HFFc6 (cell line): ENCODE data around the gene FSIP1. TPM values are rescaled to one million over a fixed set of nuclear protein-coding genes. Genes with fewer than 3 reads are reported as not detected.

Source experiments
- DNase-seq: peaks from one replicate; pipeline ENCODE4 v3.0.0-alpha.2; 2018
- H3K27ac Mint-ChIP-seq: 2 replicates; pipeline ENCODE4 v1.8.0; 2020; ENCODE audit warnings: mild to moderate bottlenecking, mixed read lengths
- H3K27me3 Mint-ChIP-seq: 2 replicates; pipeline ENCODE4 v1.8.0; 2021; ENCODE audit warnings: mild to moderate bottlenecking, moderate library complexity, mixed read lengths; ENCODE audit not compliant: insufficient read depth
- H3K36me3 Mint-ChIP-seq: 2 replicates; pipeline ENCODE4 v1.8.0; 2021; ENCODE audit warnings: low read depth, mixed read lengths
- H3K4me1 Mint-ChIP-seq: 2 replicates; pipeline ENCODE4 v1.8.0; 2020; ENCODE audit warnings: low read depth, mixed read lengths
- H3K4me3 Mint-ChIP-seq: 2 replicates; pipeline ENCODE4 v1.8.0; 2020; ENCODE audit warnings: mild to moderate bottlenecking, moderate library complexity, mixed read lengths
- H3K9me3 Mint-ChIP-seq: 2 replicates; pipeline ENCODE4 v1.8.0; 2020; ENCODE audit warnings: mild to moderate bottlenecking, mixed read lengths
- total RNA-seq, 6 experiments: library from RNA; stranded (reverse); fragmentation: NEBNext Ultra II Directional; extraction: Animal tissue kit (Norgen Biotek cat#: 25700); gene quantifications; 2 replicates in 1 of 6; 3 replicates in 5 of 6; pipeline ENCODE4 v1.2.3, GENCODE V29; 2021
- TF ChIP-seq, protein P1 (sequence below): fragments of 200-600 bp; sonication (generic); IDR thresholded peaks from 2 replicates; pipeline ENCODE4 v1.5.0; 2021; ENCODE audit warnings: antibody characterized with exemption, mild to moderate bottlenecking

The FSIP1 gene
- total RNA-seq, 6 experiments from 2014 or later = 1.2 to 2.0 (median 1.3) TPM

DNA sequence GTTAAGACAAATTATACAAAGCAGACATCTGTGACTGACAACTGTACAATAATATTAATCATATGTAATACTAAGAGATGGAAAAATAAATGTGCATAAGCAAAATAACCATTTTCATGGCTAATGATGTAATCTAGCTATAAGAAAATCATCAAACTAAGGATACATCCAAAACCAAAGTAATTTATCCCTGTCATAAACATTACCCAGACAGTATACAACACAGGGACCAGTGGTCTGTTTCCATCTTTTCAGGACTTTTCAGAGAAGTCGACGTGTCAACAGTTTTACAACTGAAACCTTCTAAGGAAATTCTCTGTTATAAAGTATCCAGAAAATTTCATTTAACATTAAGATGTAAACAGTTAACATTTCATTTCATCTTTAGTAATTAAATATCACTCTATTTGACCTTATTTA is 190.7 kb downstream of the FSIP1 start:
- Mint-ChIP-seq H3K9me3 (peaks cover 89% of the 10 kb centered on the region), H3K27ac (peak overlapping the region; percentile 86), H3K4me3 (peak overlapping the region; percentile 90), H3K27me3 (peaks cover 94% of the 10 kb centered on the region), H3K4me1 (peaks cover 88% of the 10 kb centered on the region), H3K36me3 (peaks cover 90% of the 10 kb centered on the region)
- DNase-seq = peak; percentile 50
- TF ChIP-seq, protein P1, sequence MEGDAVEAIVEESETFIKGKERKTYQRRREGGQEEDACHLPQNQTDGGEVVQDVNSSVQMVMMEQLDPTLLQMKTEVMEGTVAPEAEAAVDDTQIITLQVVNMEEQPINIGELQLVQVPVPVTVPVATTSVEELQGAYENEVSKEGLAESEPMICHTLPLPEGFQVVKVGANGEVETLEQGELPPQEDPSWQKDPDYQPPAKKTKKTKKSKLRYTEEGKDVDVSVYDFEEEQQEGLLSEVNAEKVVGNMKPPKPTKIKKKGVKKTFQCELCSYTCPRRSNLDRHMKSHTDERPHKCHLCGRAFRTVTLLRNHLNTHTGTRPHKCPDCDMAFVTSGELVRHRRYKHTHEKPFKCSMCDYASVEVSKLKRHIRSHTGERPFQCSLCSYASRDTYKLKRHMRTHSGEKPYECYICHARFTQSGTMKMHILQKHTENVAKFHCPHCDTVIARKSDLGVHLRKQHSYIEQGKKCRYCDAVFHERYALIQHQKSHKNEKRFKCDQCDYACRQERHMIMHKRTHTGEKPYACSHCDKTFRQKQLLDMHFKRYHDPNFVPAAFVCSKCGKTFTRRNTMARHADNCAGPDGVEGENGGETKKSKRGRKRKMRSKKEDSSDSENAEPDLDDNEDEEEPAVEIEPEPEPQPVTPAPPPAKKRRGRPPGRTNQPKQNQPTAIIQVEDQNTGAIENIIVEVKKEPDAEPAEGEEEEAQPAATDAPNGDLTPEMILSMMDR = no peak

DNA sequence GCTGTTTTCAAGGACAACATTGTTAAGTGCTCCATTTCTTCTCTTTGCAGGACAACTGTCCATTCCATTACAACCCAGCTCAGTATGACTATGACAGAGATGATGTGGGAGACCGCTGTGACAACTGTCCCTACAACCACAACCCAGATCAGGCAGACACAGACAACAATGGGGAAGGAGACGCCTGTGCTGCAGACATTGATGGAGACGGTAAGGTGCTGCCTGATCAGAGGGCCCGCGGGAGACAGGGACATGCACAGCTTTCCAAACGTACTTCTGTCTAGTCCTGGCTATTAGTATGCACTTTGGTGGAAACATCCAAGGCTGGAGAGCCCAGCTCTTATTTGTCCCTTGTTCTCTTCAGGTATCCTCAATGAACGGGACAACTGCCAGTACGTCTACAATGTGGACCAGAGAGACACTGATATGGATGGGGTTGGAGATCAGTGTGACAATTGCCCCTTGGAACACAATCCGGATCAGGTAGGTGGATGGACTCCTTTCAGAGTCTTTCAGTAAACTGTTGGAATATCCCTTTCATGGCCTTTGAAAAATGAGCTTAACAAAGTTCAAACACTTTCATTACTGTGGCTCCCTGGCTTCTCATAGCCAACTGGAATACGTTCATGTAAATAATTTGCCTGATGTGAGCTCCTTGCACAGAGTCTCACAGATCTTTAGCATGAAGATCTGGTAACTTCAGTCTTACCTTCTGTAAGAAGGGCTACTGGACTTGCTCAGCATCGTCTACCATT is 191.3 kb downstream of the FSIP1 start:
- peak; percentile 64 for DNase-seq
- H3K27me3 Mint-ChIP-seq = peaks cover 95% of the 10 kb centered on the region
- H3K9me3 Mint-ChIP-seq = peaks cover 91% of the 10 kb centered on the region
- H3K36me3 Mint-ChIP-seq = peaks cover 91% of the 10 kb centered on the region
- H3K4me1 Mint-ChIP-seq = peaks cover 90% of the 10 kb centered on the region
- TF ChIP-seq, protein P1 = no peak
- peak overlapping the region; percentile 90 for H3K4me3 Mint-ChIP-seq
- peak overlapping the region; percentile 86 for H3K27ac Mint-ChIP-seq

DNA sequence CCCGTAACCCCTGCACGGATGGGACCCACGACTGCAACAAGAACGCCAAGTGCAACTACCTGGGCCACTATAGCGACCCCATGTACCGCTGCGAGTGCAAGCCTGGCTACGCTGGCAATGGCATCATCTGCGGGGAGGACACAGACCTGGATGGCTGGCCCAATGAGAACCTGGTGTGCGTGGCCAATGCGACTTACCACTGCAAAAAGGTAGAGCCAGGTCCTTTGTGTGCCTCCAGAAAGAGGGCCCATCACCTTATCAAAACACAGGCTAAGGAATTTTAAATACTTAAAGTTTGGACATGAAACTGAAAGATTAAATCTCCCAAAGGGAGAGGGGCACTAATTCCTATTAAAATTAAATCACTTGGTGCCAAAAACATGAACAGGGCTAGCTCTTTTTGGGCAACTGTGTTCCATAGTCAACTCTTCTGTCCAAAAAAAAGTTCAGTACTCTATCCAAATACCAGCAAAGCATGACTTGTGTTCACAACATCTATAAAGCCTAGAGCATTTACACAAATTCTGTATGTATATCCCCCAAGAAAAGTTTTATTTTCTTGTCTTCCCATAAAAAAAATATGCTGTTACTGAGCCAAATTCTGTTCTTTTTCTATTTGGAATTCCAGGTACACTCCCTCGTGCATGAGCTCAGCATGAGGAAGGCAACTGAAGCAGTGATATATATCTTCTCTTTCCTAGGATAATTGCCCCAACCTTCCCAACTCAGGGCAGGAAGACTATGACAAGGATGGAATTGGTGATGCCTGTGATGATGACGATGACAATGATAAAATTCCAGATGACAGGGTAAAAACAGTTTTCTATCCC is 192.6 kb downstream of the FSIP1 start:
- Mint-ChIP-seq H3K4me1 (peaks cover 92% of the 10 kb centered on the region), H3K27me3 (peaks cover 96% of the 10 kb centered on the region), H3K9me3 (peaks cover 93% of the 10 kb centered on the region), H3K4me3 (peak overlapping the region; percentile 90), H3K36me3 (peaks cover 93% of the 10 kb centered on the region), H3K27ac (peak overlapping the region; percentile 86)
- peak; percentile 57 for DNase-seq
- TF ChIP-seq, protein P1 = no peak

DNA sequence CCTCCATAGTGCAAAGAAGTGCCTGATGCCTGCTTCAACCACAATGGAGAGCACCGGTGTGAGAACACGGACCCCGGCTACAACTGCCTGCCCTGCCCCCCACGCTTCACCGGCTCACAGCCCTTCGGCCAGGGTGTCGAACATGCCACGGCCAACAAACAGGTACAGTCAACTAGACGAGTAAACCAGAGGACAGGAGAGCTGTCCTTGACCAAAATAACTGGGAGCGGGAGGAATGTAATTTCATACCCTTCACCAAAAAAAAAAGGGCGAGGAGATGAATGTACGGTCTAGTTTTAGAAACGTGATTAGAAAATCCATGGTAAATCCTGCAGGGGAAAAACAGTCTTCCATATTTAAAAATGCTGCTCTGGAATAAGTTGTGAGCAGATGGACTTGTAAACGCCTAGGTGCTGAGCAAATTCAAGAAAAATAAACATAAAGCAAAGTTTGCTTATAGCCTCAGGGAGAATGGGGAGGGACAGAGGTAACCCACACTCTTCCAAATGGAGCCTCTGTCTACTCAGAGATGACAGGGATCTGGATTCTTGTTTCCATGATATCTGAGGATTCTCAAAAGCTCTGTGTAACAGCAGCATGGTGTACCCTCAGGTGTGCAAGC is 193.3 kb downstream of the FSIP1 start:
- H3K4me1 Mint-ChIP-seq = peaks cover 91% of the 10 kb centered on the region

More for the DNA sequence above, 193.3 kb downstream of the FSIP1 start:
- DNase-seq = peak; percentile 70
- peaks cover 97% of the 10 kb centered on the region for H3K27me3 Mint-ChIP-seq
- peak overlapping the region; percentile 90 for H3K4me3 Mint-ChIP-seq
- TF ChIP-seq, protein P1 = no peak
- H3K9me3 Mint-ChIP-seq = peaks cover 96% of the 10 kb centered on the region
- peaks cover 98% of the 10 kb centered on the region for H3K36me3 Mint-ChIP-seq
- peak overlapping the region; percentile 86 for H3K27ac Mint-ChIP-seq
